ENCODE results near the gene LNPEP.

- no peak for TF ChIP-seq CTCF (IDR thresholded peaks at IDR 0.05; ENCODE audit: borderline replicate concordance, extremely low read depth, low read length, poor library complexity, severe bottlenecking)
- no peak for TF ChIP-seq EZH2 (IDR thresholded peaks at IDR 0.05; ENCODE audit: borderline replicate concordance, low read depth, low read length, severe bottlenecking)
These were observed 26.9 kb upstream of the LNPEP start for GRCh38 chr5:96909003-96909402.
